Stimulated activated CD4-positive, alpha-beta T cell treated with anti-CD3 and anti-CD28 coated beads, Interleukin-1b, Interleukin-23, amount 100 ng/mL, for 1 hour (primary cell): ENCODE measurements around the gene ARSB.

Experiments
- DNase-seq, 2 donors: peaks; one replicate each; pipeline ENCODE4 v3.0.0-alpha.2; 2020; ENCODE audit warnings: low read depth in 2 of 2

The ARSB gene

GRCh38 chr5:78837836-78838235, 147.3 kb downstream of the ARSB start:
- no peak for DNase-seq

- no peak for DNase-seq
Observed at GRCh38 chr5:78835176-78835575, 149.9 kb downstream of the ARSB start.

GRCh38 chr5:78833284-78833683, 151.8 kb downstream of the ARSB start:
- DNase-seq: no peak

- DNase-seq: no peak
Observed at GRCh38 chr5:78830528-78831046, 154.5 kb downstream of the ARSB start.

- no peak for DNase-seq
Observed at GRCh38 chr5:78829811-78830527, 155.1 kb downstream of the ARSB start.

- DNase-seq: no peak
Observed at GRCh38 chr5:78827725-78828124, 157.4 kb downstream of the ARSB start.

GRCh38 chr5:78824831-78825281, 160.3 kb downstream of the ARSB start:
- no peak for DNase-seq

GRCh38 chr5:78823196-78823595, 161.9 kb downstream of the ARSB start:
- DNase-seq: no peak

GRCh38 chr5:78821536-78822021, 163.5 kb downstream of the ARSB start:
- DNase-seq: no peak

GRCh38 chr5:78819707-78820106, 165.4 kb downstream of the ARSB start:
- no peak for DNase-seq

- DNase-seq: no peak
Observed at GRCh38 chr5:78819166-78819565, 165.9 kb downstream of the ARSB start.

- no peak for DNase-seq
Observed at GRCh38 chr5:78816143-78816765, 168.9 kb downstream of the ARSB start.

- DNase-seq: no peak
Observed at GRCh38 chr5:78813906-78814530, 171.1 kb downstream of the ARSB start.

GRCh38 chr5:78813286-78813685, 171.8 kb downstream of the ARSB start:
- no peak for DNase-seq

GRCh38 chr5:78811866-78812265, 173.2 kb downstream of the ARSB start:
- no peak for DNase-seq

GRCh38 chr5:78811121-78811817, 173.8 kb downstream of the ARSB start:
- no peak for DNase-seq

GRCh38 chr5:78810098-78810920, 174.8 kb downstream of the ARSB start:
- no peak for DNase-seq

- DNase-seq: no peak
Observed at GRCh38 chr5:78809444-78809843, 175.7 kb downstream of the ARSB start.

GRCh38 chr5:78808818-78809217, 176.3 kb downstream of the ARSB start:
- DNase-seq: no peak

GRCh38 chr5:78808380-78808779, 176.7 kb downstream of the ARSB start:
- DNase-seq: no peak

- DNase-seq: no peak
Observed at GRCh38 chr5:78806544-78806943, 178.6 kb downstream of the ARSB start.
